ENCODE measurements around the gene NACAD.
"Not testable (repeated sequence)": the region's sequence is repeated elsewhere in the genome, so short reads cannot be mapped to it uniquely, and the experiment has no call there.

NACAD gene

GRCh38 chr7:45044338-45044737, 44.4 kb downstream of the NACAD start:
- no peak for DNase-seq

GRCh38 chr7:45039106-45039505, 49.7 kb downstream of the NACAD start:
- no peak for DNase-seq

- no peak for DNase-seq
Observed at GRCh38 chr7:45037876-45038275, 50.9 kb downstream of the NACAD start.

- peak; percentile 68 for DNase-seq
Observed at GRCh38 chr7:45036796-45037195, 52.0 kb downstream of the NACAD start.

GRCh38 chr7:45036317-45036716, 52.5 kb downstream of the NACAD start:
- DNase-seq: no peak

GRCh38 chr7:45035893-45036292, 52.9 kb downstream of the NACAD start:
- DNase-seq: peak; percentile 43

- no peak for DNase-seq
Observed at GRCh38 chr7:45035371-45035770, 53.4 kb downstream of the NACAD start.

GRCh38 chr7:45034710-45035109, 54.1 kb downstream of the NACAD start:
- not testable (repeated sequence) for DNase-seq

- DNase-seq: no peak
Observed at GRCh38 chr7:45033931-45034290, 54.9 kb downstream of the NACAD start.

- no peak for DNase-seq
Observed at GRCh38 chr7:45033261-45033930, 55.4 kb downstream of the NACAD start.

- no peak for DNase-seq
Observed at GRCh38 chr7:45032421-45032820, 56.3 kb downstream of the NACAD start.

- no peak for DNase-seq
Observed at GRCh38 chr7:45031829-45032228, 56.9 kb downstream of the NACAD start.
